ENCODE measurements around the gene NUDCD3. TPM values are rescaled to one million over a fixed set of nuclear protein-coding genes. Genes with fewer than 3 reads are reported as not detected.

Gene NUDCD3
- polyA plus RNA-seq, 1 donor (not counting 4 experiments of a cell fraction or from before 2014, with no cell fraction given), result 58.7 TPM

- no peak overlapping the region for H3K9ac ChIP-seq (ENCODE audit: control insufficient read depth, extremely low read depth, insufficient read depth, low read length)
- no peak overlapping the region for H3K4me3 ChIP-seq (ENCODE audit: control insufficient read depth in 2 of 3, extremely low read depth in 1 of 3, insufficient read depth in 2 of 3, low read depth in 1 of 3, low read length in 3 of 3)
- H2AFZ ChIP-seq (ENCODE audit: control insufficient read depth, low read length), result no peak overlapping the region
- TF ChIP-seq CTCF (optimal IDR thresholded peaks at IDR 0.05 in 1 of 3, IDR thresholded peaks at IDR 0.05 in 1 of 3, conservative IDR thresholded peaks at IDR 0.05 in 1 of 3; ENCODE audit: extremely low read depth in 1 of 3, insufficient read depth in 2 of 3, low read length in 3 of 3), result no peak
- no peak for TF ChIP-seq EZH2 (IDR thresholded peaks at IDR 0.05; ENCODE audit: low read length)
- peaks cover 6% of the 10 kb centered on the region for H4K20me1 ChIP-seq (ENCODE audit: control insufficient read depth, extremely low read depth, insufficient read depth, low read length)
- no peaks in the 10 kb centered on the region for H3K9me3 ChIP-seq (ENCODE audit: control insufficient read depth, low read depth, low read length)
- H3K4me2 ChIP-seq (ENCODE audit: control insufficient read depth, extremely low read depth, insufficient read depth, low read depth, low read length), result no peak overlapping the region
- H3K36me3 ChIP-seq (ENCODE audit: control insufficient read depth in 2 of 2, extremely low read depth in 1 of 2, insufficient read depth in 2 of 2, low read length in 2 of 2), result peaks cover 20 to 26% of the 10 kb centered on the region in 2 experiments
- H3K4me1 ChIP-seq (ENCODE audit: control insufficient read depth, extremely low read depth, insufficient read depth, low read length), result peaks cover 35% of the 10 kb centered on the region
- H3K9me1 ChIP-seq (ENCODE audit: control insufficient read depth, extremely low read depth, insufficient read depth, low read length), result no peaks in the 10 kb centered on the region
- no peaks in the 10 kb centered on the region for H3K27me3 ChIP-seq (ENCODE audit: control insufficient read depth, extremely low read depth, insufficient read depth, low read length)
- H3K79me2 ChIP-seq (ENCODE audit: control insufficient read depth, insufficient read depth, low read length), result peaks cover 73% of the 10 kb centered on the region
- DNase-seq (ENCODE audit: low read depth, low spot score) (no peak), FAIRE-seq (no peak)
- dilution Hi-C loops (cut with MboI; ENCODE audit: extremely low pct_ligation_motif_present, low sequenced_read_pairs), result no loop called here
- H3K27ac ChIP-seq (ENCODE audit: control insufficient read depth, insufficient read depth, low read length), result no peak overlapping the region
Measured at GRCh38 chr7:44471436-44471835, 19.0 kb downstream of the NUDCD3 start.

- Histone ChIP-seq H3K36me3 (ENCODE audit: control insufficient read depth in 2 of 2, extremely low read depth in 1 of 2, insufficient read depth in 2 of 2, low read length in 2 of 2) (peaks cover 24 to 27% of the 10 kb centered on the region in 2 experiments), H3K4me1 (ENCODE audit: control insufficient read depth, extremely low read depth, insufficient read depth, low read length) (peaks cover 35% of the 10 kb centered on the region), H3K4me3 (ENCODE audit: control insufficient read depth in 2 of 3, extremely low read depth in 1 of 3, insufficient read depth in 2 of 3, low read depth in 1 of 3, low read length in 3 of 3) (no peak overlapping the region), H3K79me2 (ENCODE audit: control insufficient read depth, insufficient read depth, low read length) (peaks cover 75% of the 10 kb centered on the region), H3K9me1 (ENCODE audit: control insufficient read depth, extremely low read depth, insufficient read depth, low read length) (no peaks in the 10 kb centered on the region), H3K4me2 (ENCODE audit: control insufficient read depth, extremely low read depth, insufficient read depth, low read depth, low read length) (no peak overlapping the region), H3K27me3 (ENCODE audit: control insufficient read depth, extremely low read depth, insufficient read depth, low read length) (no peaks in the 10 kb centered on the region), H3K9me3 (ENCODE audit: control insufficient read depth, low read depth, low read length) (no peaks in the 10 kb centered on the region), H2AFZ (ENCODE audit: control insufficient read depth, low read length) (no peak overlapping the region), H3K27ac (ENCODE audit: control insufficient read depth, insufficient read depth, low read length) (no peak overlapping the region), H4K20me1 (ENCODE audit: control insufficient read depth, extremely low read depth, insufficient read depth, low read length) (peaks cover 6% of the 10 kb centered on the region), H3K9ac (ENCODE audit: control insufficient read depth, extremely low read depth, insufficient read depth, low read length) (no peak overlapping the region)
- FAIRE-seq (no peak), DNase-seq (ENCODE audit: low read depth, low spot score) (no peak)
- no peak for TF ChIP-seq EZH2 (IDR thresholded peaks at IDR 0.05; ENCODE audit: low read length)
- no peak for TF ChIP-seq CTCF (optimal IDR thresholded peaks at IDR 0.05 in 1 of 3, IDR thresholded peaks at IDR 0.05 in 1 of 3, conservative IDR thresholded peaks at IDR 0.05 in 1 of 3; ENCODE audit: extremely low read depth in 1 of 3, insufficient read depth in 2 of 3, low read length in 3 of 3)
- dilution Hi-C loops (cut with MboI; ENCODE audit: extremely low pct_ligation_motif_present, low sequenced_read_pairs), result no loop called here
Measured at GRCh38 chr7:44470628-44471245, 19.7 kb downstream of the NUDCD3 start.
